Activated T-cell treated with anti-CD3 and anti-CD28 coated beads, Interleukin-2, amount 50 U/mL, for 4 hours (primary cell): ENCODE data around the gene LIMS3. TPM values are rescaled to one million over a fixed set of nuclear protein-coding genes. Genes with fewer than 3 reads are reported as not detected.
"Not testable (repeated sequence)": the region's sequence is repeated elsewhere in the genome, so short reads cannot be mapped to it uniquely, and the experiment has no call there.

Source experiments
- ATAC-seq, 2 donors: fragments of 200-7000 bp; cut with Tn5 transposase; one replicate each; pipeline ENCODE4 v1.10.0; 2021
- DNase-seq: peaks from one replicate; pipeline ENCODE4 v3.0.0-alpha.2; 2020
- H3K27me3 Mint-ChIP-seq: one replicate; pipeline ENCODE4 v1.8.0; 2021; ENCODE audit warnings: low read depth, mixed read lengths
- H3K36me3 Mint-ChIP-seq: one replicate; pipeline ENCODE4 v1.8.0; 2022; ENCODE audit warnings: mixed read lengths; ENCODE audit not compliant: insufficient read depth
- H3K4me1 Mint-ChIP-seq: one replicate; pipeline ENCODE4 v1.8.0; 2021; ENCODE audit warnings: low read depth, mixed read lengths
- H3K4me3 Mint-ChIP-seq: one replicate; pipeline ENCODE4 v1.8.0; 2021; ENCODE audit warnings: mild to moderate bottlenecking, moderate library complexity, mixed read lengths
- H3K9me3 Mint-ChIP-seq: one replicate; pipeline ENCODE4 v1.8.0; 2021; ENCODE audit warnings: mixed read lengths
- total RNA-seq, 3 donors: library from RNA; stranded (reverse); gene quantifications; one replicate each; pipeline ENCODE4 v1.2.1, GENCODE V29; 2021

The LIMS3 gene
- total RNA-seq, 3 donors from 2014 or later, result 0.16 to 1.2 (median 0.57) TPM

GRCh38 chr2:109963942-109964341, 65.5 kb downstream of the LIMS3 start:
- ATAC-seq, H3K36me3 Mint-ChIP-seq, H3K4me1 Mint-ChIP-seq, H3K27me3 Mint-ChIP-seq, H3K9me3 Mint-ChIP-seq, H3K4me3 Mint-ChIP-seq, DNase-seq: not testable (repeated sequence)

GRCh38 chr2:109965482-109965881, 67.0 kb downstream of the LIMS3 start:
- not testable (repeated sequence) for H3K4me3 Mint-ChIP-seq, H3K9me3 Mint-ChIP-seq, H3K4me1 Mint-ChIP-seq, ATAC-seq, H3K27me3 Mint-ChIP-seq, H3K36me3 Mint-ChIP-seq, DNase-seq

GRCh38 chr2:109966107-109966736, 67.7 kb downstream of the LIMS3 start:
- H3K9me3 Mint-ChIP-seq, DNase-seq, ATAC-seq, H3K27me3 Mint-ChIP-seq, H3K4me1 Mint-ChIP-seq, H3K4me3 Mint-ChIP-seq, H3K36me3 Mint-ChIP-seq: not testable (repeated sequence)

GRCh38 chr2:109966858-109967257, 68.4 kb downstream of the LIMS3 start:
- not testable (repeated sequence) for H3K4me3 Mint-ChIP-seq, H3K36me3 Mint-ChIP-seq, ATAC-seq, H3K4me1 Mint-ChIP-seq, DNase-seq, H3K9me3 Mint-ChIP-seq, H3K27me3 Mint-ChIP-seq

- H3K36me3 Mint-ChIP-seq, result not testable (repeated sequence)
Observed at GRCh38 chr2:109969864-109970263, 71.4 kb downstream of the LIMS3 start.

GRCh38 chr2:109971710-109972109, 73.2 kb downstream of the LIMS3 start:
- not testable (repeated sequence) for H3K9me3 Mint-ChIP-seq, ATAC-seq, DNase-seq, H3K36me3 Mint-ChIP-seq, H3K27me3 Mint-ChIP-seq, H3K4me1 Mint-ChIP-seq, H3K4me3 Mint-ChIP-seq

More at GRCh38 chr2:109969864-109970263, 71.4 kb downstream of the LIMS3 start:
- H3K4me1 Mint-ChIP-seq, H3K27me3 Mint-ChIP-seq, H3K4me3 Mint-ChIP-seq, DNase-seq, H3K9me3 Mint-ChIP-seq: not testable (repeated sequence)
- peak; percentile 77 to 92 for ATAC-seq

Other genes starting within 250 kb of the LIMS3 start
- gene RGPD5, start 104.4 kb upstream of the LIMS3 start, total RNA-seq, result 10 to 100 TPM; 27.8 to 42.9 (median 37.5) TPM
- under 1 TPM; 0.34 to 0.78 (median 0.54) TPM for gene MALL, start 217.1 kb downstream of the LIMS3 start, total RNA-seq